SW 1271 (cell line): ENCODE results near the gene PADI6.

Experiments used
- DNase-seq, 2 experiments: peaks; one replicate each; lab custom pipeline; 2025; lab: John Stamatoyannopoulos, UW

PADI6 gene

DNA sequence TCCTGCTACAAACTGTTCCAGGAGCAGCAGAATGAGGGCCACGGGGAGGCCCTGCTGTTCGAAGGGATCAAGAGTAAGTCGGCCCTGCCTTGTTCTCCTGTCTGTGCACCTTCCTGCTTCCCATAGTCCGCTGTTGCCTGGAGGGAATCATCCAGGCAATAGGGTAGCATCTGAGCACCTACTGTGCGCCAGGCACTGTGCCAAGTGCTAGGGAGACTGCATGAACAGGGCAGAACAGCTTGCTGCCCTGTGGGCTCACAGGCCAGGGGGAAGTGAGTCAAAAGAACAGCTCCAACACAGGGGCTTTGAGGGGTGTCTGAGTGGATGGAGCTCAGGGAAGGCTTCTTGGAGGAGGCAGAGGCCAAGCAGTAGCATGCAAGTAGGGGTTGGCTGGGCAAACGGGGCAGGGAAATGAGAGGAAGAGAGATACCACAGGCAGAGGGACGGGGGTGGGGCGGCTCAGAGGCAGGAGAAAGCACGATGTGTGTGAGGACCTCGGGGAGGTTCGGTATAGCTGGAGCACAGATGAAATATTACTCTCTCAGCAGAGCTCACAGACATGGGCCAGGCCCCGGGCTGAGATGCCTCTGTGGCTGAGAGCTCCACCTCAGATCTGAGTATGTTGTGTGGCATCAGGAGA, 15.5 kb upstream of the PADI6 start:
- DNase-seq, result no peak

DNA sequence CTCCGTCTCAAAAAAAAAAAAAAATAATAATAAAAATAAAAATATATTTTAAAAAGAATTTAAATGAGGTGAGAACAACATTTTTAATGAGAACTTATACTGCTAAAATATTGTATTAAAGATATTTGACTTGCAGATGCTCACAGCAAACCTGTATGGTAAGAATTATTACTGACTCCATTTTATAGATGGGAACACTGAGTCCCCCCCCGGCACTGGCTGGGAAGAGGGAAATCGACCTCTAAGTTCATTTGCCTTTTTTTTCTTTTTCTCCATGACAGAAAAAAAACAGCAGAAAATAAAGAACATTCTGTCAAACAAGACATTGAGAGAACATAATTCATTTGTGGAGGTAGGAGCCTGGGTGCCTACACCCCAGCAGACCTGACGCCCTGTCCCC, 13.4 kb upstream of the PADI6 start:
- no peak for DNase-seq

DNA sequence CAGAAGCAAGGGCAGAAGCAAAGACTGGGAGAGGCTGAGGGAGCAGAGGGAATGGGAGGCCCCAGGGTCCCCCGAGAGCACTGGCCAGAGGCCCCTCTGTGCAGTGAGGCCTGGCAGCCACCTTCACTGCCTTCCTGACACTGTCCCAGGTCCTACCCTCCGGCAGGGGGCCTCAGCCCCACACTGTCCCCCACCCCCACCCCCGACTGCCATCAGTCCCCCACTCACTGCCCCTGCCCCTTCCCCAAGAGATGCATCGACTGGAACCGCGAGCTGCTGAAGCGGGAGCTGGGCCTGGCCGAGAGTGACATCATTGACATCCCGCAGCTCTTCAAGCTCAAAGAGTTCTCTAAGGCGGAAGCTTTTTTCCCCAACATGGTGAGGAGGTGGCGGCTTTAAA, 13.0 kb upstream of the PADI6 start:
- no peak for DNase-seq

DNA sequence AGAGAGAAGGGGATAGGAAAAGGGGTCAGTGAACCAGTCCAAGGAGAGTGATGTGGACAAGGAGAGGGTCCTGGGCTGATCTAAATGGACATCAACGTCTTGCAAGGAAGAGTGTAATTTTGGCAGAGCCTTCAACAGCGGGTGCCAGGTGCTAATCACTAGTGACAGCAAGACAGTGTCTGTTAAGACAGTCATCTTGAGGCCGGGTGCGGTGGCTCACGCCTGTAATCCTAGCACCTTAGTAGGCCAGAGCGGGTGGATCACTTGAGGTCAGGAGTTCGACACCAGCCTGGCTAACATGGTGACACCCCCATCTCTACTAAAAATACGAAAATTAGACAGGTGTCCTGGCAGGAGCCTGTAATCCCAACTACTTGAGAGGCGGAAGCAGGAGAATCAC, 12.2 kb upstream of the PADI6 start:
- no peak for DNase-seq

DNA sequence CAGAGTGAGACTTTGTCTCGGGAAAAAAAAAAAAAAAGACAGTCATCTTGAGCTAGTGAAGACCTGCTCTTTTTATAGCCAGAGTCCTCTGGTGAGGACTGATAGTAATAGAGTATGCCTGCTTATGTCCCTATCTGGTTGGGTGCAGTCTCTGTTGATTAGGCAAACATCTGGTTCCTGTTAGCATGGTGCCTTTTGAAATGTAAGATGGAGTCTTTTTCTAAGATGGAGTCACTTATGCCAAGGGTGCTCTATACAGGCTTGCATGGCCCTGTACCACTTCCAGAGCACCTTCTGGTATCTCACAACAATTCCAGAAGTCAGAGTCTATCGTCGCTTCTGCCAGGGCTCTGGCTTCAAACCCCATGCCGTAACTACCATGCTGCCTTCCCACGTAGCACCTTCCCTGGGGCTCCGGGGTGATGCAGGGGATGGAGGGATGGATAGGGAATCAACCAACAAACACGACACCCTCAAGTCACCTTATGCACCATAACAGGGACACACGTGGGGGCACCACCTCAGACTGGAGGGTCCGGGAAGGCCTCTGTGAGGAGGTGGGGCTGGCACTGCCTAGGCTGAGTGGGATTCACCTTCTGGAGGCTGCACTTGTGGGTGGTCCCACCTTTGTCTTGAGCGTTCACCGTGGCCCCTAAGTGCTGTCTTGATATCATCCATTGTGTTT, 11.6 kb upstream of the PADI6 start:
- no peak for DNase-seq

DNA sequence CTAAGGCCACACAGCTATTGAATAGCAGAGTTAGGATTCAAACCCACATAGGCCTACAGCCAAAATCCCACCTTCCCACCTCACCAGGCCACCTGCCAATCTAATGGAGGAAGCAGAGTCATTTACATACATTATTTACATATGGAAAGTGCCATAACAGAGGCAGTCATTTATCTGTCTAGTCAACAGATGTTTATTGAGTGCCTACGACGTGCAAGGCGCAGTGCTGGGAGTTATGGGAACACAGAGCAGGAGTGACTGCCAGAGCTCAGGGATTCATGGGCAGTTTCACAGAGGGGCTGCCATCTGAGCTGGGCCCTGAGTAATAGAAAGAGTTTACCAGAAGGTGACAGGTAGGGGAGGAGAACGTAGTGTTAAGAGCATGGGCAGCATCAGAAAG, 10.3 kb upstream of the PADI6 start:
- no peak for DNase-seq

DNA sequence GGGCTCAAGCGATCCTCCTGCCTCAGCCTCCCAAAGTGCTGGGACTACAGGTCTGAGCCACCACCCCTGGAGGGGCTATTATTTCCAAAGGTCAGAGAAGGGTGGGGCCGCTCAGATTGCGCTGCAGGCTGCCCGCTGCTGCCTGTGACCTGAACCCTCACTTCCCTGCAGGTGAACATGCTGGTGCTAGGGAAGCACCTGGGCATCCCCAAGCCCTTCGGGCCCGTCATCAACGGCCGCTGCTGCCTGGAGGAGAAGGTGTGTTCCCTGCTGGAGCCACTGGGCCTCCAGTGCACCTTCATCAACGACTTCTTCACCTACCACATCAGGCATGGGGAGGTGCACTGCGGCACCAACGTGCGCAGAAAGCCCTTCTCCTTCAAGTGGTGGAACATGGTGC, 8.6 kb upstream of the PADI6 start:
- no peak for DNase-seq

DNA sequence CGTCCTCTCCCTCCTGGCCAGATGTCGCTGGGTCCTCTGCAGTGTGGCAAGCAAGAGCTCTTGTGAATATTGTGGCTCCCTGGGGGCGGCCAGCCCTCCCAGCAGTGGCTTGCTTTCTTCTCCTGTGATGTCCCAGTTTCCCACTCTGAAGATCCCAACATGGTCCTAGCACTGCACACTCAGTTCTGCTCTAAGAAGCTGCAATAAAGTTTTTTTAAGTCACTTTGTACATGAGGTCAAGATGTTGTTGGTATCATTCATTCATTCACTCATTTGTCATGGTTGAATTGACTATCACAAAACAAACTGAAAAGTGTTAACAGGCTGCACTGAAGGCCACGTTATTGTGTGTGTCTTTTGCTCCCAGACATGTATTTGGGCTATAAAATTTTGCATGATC, 8.2 kb upstream of the PADI6 start:
- DNase-seq, result no peak

DNA sequence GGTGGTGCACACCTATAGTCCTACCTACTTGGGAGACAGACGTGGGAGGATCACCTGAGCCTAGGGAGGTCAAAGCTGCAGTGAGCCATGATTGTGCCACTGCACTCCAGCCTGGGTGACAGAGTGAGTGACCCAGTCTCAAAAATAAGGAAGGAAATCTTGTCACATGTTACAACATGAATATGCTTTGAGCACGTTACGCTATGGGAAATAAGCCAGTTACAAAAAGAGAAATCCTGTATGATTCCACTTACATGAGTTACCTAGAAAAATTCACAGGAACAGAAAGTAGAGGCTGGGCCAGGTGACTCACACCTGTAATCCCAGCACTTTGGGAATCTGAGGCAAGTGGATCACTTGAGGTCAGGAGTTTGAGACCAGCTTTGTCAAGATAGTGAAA, 6.7 kb upstream of the PADI6 start:
- DNase-seq, result no peak

DNA sequence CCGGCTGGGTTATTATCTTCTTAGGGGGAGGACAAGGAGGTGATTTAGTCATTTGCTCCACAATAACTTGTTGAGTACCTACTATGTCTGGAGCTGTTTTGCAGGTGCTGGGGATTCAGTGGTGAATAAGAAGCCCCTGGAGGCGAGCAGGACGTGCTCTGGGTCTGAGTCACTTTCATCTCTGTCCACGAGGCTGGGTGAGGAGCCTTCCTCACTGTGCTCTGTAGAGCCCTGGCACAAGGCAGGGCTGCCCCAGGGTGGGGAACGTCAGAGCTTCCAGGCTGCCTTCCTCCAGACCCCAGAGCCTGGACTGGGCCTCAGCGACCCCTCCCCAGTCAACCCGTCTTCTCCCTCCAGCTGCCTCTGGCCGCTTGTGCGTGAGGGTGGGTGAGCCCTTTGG, 2.5 kb upstream of the PADI6 start:
- DNase-seq, result no peak

DNA sequence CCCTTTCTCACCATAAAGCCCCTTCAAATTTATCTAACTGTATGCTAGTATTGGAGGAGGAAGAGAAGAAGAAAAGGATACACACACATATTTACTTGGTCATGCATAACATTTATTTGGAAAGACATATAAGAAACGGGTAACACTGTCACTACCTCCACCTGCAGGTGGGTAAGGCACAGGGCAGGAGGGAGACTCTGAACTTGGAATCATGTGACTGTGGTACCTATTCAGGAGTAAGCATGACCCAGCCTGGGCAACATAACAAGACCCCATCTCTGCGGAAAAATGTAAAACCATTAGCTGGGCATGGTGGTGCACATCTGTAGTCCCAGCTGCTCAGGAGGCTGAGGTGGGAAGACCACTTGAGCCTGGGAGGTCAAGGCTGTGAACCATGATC, 1.4 kb upstream of the PADI6 start:
- peak in 1 of 2 experiments; percentile 7 for DNase-seq

DNA sequence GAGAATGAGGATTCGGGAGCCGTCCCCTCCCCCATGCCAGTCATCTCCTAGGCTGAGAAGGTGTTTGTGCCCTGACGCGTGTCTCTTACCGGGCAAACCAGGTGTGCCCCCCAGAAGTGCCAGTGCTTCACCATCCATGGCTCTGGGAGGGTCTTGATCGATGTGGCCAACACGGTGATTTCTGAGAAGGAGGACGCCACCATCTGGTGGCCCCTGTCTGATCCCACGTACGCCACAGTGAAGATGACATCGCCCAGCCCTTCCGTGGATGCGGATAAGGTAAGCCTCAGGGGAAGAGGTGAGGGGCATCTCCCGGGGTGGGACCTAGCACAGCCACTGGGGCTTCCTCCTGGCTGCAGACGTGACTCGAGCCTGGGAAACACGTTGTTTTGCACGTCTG, 959 bp downstream of the PADI6 start:
- DNase-seq, result no peak

DNA sequence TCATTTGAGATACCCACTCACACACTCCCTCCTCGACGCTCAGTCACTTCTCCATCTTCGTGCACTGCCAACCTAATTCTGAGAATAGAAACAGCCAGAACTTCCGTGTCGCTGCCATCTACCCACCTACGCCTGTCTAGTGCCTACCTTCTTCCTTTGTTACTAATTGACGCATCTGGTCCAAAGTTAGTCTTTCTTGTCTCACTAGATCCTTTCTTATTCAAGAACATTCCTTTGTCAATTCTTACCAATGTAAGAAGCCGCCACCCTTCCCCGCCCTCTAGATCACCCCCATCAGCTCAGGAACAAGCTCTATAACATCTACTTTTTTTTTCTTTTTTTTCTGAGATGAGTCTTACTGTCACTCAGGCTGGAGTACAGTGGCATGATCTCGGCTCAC, 3.7 kb downstream of the PADI6 start:
- no peak for DNase-seq

DNA sequence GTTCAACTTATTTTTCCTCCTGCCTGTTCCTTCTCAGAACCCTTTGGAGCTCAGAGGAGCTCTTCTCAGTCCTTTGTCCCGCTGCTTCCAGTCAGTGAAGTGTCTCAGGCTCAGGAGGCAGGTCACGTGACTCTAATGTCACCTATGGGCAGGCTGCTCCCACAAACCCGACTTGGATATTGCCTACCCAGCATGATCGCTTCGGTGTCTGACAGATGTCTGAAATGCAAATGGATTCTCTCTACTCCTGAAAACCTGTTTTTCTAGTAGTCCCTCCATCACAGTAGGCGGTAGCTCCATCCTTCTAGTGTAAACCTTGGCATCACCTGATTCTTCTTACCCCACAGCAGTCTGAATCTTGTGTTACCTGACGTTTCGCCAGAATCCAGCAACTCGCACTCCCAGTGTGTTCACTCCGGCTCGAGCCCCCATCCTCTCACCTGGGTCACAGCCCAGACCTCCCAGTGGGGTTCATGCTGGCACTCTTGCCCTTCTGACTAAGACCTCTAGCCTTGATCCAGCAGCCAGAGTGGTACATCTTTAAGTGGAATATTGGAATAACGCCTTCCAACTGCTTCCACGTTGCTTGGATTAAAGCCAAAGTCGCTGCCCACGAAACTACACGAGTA, 5.4 kb downstream of the PADI6 start:
- DNase-seq, result no peak

DNA sequence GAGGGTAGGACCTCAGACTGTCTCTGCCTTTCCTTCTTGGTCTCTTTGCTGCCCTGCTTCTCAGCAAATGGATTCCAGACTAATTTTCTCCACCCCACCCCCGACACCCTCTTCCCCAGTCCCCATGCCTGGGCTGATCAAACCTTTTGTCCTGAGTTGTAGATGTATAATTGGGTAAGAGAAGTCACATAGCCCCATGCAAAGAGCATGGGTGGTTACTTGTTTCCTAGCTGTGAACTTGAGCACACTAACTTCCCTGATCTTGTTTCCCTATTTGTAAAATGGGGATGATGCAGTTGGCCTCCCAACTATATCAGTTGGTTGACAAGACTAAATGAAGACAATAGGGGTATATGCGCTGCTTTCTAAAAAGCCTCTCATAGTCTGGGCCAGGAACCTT, 9.2 kb downstream of the PADI6 start:
- DNase-seq, result no peak

DNA sequence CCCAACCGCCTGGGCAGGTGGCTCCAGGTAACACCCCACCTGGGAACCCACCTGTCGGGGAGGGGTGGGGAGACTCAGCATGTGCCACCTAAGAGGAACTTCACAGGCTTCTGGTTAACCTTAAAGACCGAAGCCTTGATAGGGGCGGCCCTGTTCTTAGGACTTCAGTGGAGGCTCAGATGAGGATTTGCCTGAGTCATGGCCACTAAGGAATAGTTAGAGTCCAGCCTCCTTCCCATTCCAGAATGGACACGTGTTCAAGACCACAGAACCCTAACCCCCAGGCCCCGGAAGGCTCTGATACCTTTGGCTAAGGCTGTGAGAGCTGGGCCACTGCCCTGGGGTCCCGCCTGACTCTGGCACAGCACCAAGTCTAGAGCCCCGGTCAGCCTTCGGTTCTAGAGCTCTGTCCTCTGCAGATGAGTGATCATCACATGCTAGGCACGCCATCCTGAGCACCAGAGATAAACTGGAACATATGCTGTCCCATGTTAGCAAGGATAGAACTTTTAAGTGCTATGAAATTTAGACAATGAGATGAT, 20.3 kb downstream of the PADI6 start:
- DNase-seq, result no peak

DNA sequence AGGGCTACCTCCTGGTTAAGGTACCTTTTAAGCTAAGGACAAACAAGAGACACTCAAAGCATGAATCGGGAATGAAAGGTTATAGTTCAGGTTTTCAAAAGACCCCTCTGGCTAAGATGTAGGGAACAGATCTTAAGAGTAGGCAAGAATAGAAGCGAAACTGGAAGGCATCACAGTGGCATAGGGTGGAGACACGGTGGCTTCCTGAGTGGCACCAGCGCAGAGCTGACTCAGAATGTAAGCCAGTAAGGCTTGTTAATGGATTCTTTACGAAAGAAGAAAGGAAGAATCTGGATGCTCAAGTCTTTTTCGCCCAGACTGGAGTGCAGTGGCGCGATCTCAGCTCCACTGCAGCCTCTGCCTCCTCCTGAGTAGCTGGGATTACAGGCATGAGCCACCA, 21.2 kb downstream of the PADI6 start:
- no peak for DNase-seq

DNA sequence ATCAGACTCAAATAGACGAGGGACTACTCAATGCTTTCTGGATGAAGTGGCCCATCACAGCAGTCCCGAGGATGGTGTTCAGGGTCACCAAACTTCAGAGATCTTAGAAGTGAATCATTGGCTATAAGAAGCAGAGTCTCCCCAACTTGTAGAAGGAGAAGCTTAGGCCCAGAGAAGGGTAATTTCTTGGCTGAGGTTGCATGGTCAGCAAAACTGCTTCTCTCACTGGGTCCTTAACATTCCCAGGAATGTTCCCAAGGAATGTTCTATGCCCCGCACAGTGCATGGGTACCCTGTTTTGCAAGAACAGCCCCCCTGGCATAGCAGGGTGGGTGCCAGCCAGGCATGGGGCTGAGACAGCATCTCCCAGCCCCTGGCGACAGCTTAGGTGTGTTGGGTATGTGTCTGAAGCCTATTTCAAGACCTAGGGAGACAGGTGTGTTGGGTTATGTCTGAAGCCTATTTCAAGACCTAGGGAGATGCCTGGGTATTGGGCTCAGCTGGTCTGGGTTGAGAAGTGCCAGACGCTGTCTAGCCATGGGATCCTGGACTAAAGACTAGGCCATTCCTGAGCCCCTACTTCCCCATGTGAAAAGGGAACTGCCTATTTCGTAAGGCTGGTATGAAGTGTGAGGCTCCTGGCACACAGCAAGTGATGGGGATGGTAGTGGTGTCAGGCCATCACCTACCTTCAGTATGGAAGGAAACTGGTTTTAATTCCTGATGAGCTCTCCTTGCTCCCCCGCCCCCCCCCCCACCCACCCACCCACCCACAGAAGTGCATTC, 26.1 kb downstream of the PADI6 start:
- no peak for DNase-seq

DNA sequence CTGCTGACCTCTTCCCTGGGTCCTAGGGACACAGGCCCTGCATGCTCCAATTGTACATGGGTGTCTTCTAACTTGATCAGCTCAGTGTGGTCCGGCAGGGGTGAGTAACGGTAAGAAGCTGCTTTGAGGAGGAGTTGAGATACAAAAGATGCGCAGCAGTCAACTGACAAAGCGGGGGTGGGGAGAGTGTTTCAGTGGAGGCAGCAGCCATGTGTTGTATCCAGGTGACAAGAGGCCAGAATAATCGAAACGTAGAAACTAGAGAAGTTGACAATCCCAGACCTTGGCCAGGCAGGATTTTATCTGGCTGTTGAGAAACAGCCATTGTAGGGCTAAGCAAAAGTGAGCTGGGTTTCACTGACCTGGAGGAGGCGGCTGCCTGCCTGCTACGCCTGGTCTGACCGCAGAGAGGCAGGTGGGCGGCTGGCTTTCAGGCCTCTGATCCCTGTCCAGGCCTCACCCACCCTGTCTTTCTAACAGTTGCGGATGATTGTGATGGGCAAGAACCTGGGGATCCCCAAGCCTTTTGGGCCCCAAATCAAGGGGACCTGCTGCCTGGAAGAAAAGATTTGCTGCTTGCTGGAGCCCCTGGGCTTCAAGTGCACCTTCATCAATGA, 28.8 kb downstream of the PADI6 start:
- DNase-seq, result no peak

DNA sequence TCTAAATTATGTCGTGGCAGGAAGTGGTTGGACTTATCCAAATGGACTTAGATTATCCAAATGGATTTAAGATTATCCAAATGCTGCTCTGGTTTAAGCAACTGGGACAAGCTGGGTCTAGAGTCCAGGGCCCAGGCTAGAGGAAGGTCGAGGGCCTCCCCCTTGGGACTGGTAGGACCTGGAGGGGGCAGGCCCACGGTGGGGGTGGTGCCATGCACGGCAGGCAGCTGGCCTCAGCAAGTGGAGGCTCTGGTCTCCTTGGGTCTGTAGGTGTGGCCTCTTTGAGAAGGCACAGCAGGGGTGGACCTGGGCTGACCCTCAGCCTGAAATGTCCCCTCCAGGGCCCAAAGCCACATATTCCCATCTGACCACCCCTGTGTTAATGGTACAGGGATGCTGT, 29.8 kb downstream of the PADI6 start:
- no peak for DNase-seq

DNA sequence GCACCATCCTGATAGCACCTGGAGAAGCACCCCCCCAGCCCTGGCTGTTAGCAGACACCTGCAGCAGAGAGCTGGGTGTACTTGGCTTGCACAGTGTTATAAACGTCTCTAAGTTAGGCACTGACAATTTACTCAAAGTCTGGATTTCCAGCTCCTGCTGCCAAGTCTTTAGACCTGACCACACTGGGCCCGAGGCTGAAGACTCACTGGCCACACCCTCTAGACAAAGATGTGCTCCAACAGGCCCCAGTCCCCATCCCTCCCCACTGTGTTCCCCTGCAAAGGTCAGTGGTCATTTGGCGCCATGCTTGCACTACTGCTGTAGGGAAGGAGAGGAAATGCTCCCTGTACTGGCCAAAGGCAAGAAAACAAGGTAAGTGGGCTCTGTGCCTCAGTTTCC, 31.1 kb downstream of the PADI6 start:
- DNase-seq, result no peak

DNA sequence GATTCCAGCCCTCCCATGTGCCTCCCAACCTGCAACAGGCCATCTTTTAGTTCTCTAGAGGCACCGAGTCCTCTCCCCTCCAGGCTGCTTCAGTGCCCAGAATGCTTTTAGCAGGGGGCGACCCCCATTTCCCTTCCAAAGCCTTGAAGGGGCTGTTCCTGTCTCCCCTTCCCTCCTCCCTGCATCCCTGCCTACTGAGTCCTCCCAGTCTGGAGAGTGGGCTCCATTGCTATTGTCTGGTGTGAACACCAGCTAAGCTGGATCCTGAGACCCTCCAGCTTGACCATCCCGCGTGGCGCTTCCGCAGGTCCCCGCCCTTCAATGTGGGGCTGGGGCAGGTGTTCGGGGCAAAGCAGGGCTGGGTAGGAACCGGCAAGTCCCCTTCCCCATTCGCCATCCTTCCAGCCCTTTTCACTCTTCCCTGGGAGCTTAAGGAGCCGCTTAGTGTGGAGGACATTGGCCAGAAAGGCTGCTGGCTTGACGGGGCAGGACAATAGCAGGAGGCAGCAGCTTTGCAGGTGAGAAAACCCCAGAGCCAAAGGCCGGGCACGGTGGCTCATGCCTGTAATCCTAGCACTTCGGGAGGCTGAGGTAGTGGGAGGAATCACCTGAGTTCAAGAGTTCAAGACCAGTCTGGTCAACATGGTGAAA, 32.2 kb downstream of the PADI6 start:
- no peak for DNase-seq
